ENCODE measurements around the gene DMD.
"Not testable (repeated sequence)": the region's sequence is repeated elsewhere in the genome, so short reads cannot be mapped to it uniquely, and the experiment has no call there.

The DMD gene

GRCh38 chrX:33149580-33149979, 61.8 kb downstream of the DMD start:
- no peak for DNase-seq (ENCODE audit: low spot score)

GRCh38 chrX:33149085-33149484, 62.3 kb downstream of the DMD start:
- DNase-seq (ENCODE audit: low spot score): no peak

- no peak for DNase-seq (ENCODE audit: low spot score)
Measured at GRCh38 chrX:33142331-33142730, 69.0 kb downstream of the DMD start.

GRCh38 chrX:33138677-33139249, 72.6 kb downstream of the DMD start:
- no peak for DNase-seq (ENCODE audit: low spot score)

GRCh38 chrX:33134164-33134563, 77.2 kb downstream of the DMD start:
- DNase-seq (ENCODE audit: low spot score): no peak

- DNase-seq (ENCODE audit: low spot score): no peak
Measured at GRCh38 chrX:33133320-33133719, 78.0 kb downstream of the DMD start.

- no peak for DNase-seq (ENCODE audit: low spot score)
Measured at GRCh38 chrX:33132569-33132968, 78.8 kb downstream of the DMD start.

- DNase-seq (ENCODE audit: low spot score): no peak
Measured at GRCh38 chrX:33129607-33130006, 81.7 kb downstream of the DMD start.

- DNase-seq (ENCODE audit: low spot score): no peak
Measured at GRCh38 chrX:33128048-33128805, 83.1 kb downstream of the DMD start.

GRCh38 chrX:33126469-33126868, 84.9 kb downstream of the DMD start:
- DNase-seq (ENCODE audit: low spot score): no peak

- no peak for DNase-seq (ENCODE audit: low spot score)
Measured at GRCh38 chrX:33109858-33110257, 101.5 kb downstream of the DMD start.

- DNase-seq (ENCODE audit: low spot score): no peak
Measured at GRCh38 chrX:33106737-33107136, 104.6 kb downstream of the DMD start.

GRCh38 chrX:33095079-33095478, 116.3 kb downstream of the DMD start:
- DNase-seq (ENCODE audit: low spot score): no peak

- no peak for DNase-seq (ENCODE audit: low spot score)
Measured at GRCh38 chrX:33087411-33087810, 123.9 kb downstream of the DMD start.

- peak; percentile 10 for DNase-seq (ENCODE audit: low spot score)
Measured at GRCh38 chrX:33086886-33087285, 124.5 kb downstream of the DMD start.

- no peak for DNase-seq (ENCODE audit: low spot score)
Measured at GRCh38 chrX:33082371-33082770, 129.0 kb downstream of the DMD start.

GRCh38 chrX:33078273-33078672, 133.1 kb downstream of the DMD start:
- no peak for DNase-seq (ENCODE audit: low spot score)

- DNase-seq (ENCODE audit: low spot score): not testable (repeated sequence)
Measured at GRCh38 chrX:33073660-33074059, 137.7 kb downstream of the DMD start.

GRCh38 chrX:33065415-33065814, 145.9 kb downstream of the DMD start:
- DNase-seq (ENCODE audit: low spot score): no peak

- DNase-seq (ENCODE audit: low spot score): no peak
Measured at GRCh38 chrX:33062041-33062440, 149.3 kb downstream of the DMD start.

GRCh38 chrX:33053001-33053400, 158.3 kb downstream of the DMD start:
- no peak for DNase-seq (ENCODE audit: low spot score)

- no peak for DNase-seq (ENCODE audit: low spot score)
Measured at GRCh38 chrX:33045882-33046281, 165.5 kb downstream of the DMD start.

- no peak for DNase-seq (ENCODE audit: low spot score)
Measured at GRCh38 chrX:33045245-33045644, 166.1 kb downstream of the DMD start.

- no peak for DNase-seq (ENCODE audit: low spot score)
Measured at GRCh38 chrX:33041141-33041540, 170.2 kb downstream of the DMD start.
